ENCODE results near the gene ACADM.
"Not testable (repeated sequence)": the region's sequence is repeated elsewhere in the genome, so short reads cannot be mapped to it uniquely, and the experiment has no call there.

The ACADM gene

DNA sequence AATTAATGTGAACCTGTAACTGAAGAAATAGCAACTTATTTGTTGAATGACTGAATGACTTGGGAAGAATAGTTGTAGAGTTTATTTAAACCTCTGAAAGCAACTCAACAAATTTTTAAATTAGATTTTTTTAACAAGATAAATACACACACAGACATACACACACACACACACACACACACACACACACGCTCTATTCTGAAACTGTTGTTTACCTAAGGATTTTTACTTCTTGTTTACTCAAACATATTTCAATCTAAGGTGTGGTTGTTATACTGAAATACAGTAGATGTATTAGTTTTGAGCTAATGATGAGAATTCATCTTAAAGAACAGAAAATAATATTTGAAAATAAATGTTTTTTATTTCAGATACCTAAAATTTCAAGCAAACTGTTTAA, 11.5 kb downstream of the ACADM start:
- DNase-seq (ENCODE audit: low read depth in 2 of 2) = no peak

GRCh38 chr1:75742047-75742625, 17.6 kb downstream of the ACADM start:
- DNase-seq (ENCODE audit: low read depth in 2 of 2) = no peak

DNA sequence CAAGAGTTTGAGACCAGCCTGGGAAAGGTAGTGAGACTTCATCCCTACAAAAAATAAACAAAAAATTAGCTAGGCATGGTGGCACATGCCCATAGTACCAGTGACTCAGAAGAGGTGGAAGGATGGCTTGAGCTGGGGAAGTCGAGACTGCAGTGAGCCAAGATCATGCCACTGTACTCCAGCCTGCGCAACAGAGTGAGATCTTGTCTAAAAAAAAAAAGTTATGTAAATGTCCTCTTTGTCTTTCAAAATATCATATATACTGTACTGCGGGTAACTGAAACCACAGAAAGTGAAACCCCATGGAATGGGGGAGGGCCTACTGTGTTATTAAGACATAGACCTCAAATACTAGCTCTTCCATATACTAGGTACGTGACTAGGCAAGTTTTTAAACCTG, 20.8 kb downstream of the ACADM start:
- DNase-seq (ENCODE audit: low read depth in 2 of 2) = no peak

DNA sequence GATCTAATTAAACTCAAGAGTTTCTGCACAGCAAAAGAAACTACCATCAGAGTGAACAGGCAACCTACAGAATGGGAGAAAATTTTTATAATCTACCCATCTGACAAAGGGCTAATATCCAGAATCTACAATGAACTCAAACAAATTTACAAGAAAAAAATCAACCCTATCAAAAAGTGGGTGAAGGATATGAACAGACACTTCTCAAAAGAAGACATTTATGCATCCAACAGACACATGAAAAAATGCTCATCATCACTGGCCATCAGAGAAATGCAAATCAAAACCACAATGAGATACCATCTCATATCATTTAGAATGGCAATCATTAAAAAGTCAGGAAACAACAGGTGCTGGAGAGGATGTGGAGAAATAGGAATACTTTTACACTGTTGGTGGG, 32.7 kb downstream of the ACADM start:
- DNase-seq (ENCODE audit: low read depth in 2 of 2) = not testable (repeated sequence)

DNA sequence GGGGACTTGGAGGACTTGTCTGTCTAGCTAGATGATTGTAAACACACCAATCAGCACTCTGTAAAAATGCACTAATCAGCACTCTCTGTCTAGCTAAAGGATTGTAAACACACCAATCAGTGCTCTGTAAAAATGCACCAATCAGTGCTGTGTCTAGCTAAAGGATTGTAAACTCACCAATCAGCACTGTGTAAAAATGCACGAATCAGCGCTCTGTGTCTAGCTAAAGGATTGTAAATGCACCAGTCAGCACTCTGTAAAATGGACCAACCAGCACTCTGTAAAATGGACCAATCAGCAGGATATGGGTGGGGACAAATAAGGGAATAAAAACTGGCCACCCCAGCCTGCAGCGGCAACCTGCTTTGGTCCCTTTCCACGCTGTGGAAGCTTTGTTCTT, 34.0 kb downstream of the ACADM start:
- not testable (repeated sequence) for DNase-seq (ENCODE audit: low read depth in 2 of 2)

DNA sequence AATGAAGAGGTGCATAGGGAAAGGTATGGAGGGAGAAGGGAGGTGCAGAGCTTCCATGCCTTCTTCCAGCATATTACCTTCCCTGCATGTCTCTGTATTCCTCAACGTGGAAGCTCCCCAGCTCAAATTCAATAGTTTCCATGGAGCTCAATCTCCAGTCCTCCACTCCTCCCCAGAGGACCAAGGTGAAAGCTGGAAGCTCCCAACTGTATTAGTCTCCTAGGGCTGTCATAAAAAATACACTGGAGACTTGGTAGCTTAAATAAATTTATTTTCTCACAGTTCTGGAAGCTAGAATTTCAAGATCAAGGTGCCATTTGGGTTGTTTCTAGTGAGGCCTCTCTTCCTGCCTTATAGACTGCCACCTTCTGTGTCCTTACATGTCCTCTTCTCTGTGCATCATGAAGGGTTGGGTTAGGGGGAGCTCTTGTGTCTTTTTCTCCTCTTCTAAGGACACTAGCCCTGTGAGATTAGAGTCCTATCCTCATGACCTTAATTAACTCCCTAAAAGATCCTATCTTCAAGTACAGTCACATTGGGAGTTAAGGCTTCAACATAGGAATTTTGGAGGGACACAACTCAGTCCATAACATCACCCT, 39.6 kb downstream of the ACADM start:
- DNase-seq (ENCODE audit: low read depth in 2 of 2) = no peak

DNA sequence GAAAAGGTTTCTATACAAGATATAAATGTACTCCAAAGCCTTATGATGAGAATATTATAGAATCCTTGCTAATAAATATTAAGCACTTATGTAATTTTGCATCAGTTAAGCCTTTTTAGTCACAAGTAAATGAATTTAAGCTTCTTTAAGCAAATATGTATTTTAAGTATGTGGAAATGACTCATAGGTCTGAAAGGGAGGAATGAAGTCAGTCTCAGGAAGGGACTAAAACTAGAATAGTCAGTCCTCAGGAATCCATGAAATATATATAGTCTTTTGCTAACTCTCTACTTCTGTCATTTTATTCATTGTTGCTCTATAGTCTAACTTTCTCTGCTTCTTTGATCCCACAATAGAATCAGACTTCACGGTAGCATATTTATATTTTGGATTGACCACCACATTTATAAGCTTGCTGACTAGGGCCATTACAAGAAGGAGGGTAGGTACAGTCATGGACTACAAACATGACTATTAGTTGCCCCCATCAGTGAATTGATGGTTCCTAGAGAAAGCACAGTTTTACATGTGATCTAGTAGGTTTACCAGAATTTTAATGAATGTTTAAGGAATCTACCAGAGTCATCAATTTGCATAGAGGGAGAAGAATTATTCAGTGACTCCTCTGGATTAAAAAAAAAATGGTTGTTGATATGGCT, 41.3 kb downstream of the ACADM start:
- DNase-seq (ENCODE audit: low read depth in 2 of 2) = no peak

DNA sequence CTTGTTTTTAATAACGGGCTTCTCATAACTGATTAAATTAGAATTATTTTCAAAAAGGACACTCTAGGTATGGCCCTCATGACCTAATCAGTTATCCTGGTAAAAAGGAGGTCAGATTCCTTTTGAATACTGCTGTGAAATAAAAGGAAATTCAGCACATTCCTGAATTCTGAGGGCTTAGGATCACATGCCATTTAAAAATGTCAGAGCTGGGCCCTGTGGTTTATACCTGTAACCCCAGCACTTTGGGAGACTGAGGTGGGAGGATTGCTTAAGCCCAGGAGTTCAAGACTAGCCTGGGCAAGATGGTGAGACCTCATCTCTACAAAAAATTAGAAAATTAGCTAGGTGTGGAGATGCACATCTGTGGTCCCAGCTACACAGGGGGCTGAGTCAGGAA, 43.5 kb downstream of the ACADM start:
- no peak for DNase-seq (ENCODE audit: low read depth in 2 of 2)

- no peak for DNase-seq (ENCODE audit: low read depth in 2 of 2)
Measured at GRCh38 chr1:75770761-75771160, 46.3 kb downstream of the ACADM start.

- no peak for DNase-seq (ENCODE audit: low read depth in 2 of 2)
Measured at GRCh38 chr1:75771978-75772377, 47.5 kb downstream of the ACADM start.

DNA sequence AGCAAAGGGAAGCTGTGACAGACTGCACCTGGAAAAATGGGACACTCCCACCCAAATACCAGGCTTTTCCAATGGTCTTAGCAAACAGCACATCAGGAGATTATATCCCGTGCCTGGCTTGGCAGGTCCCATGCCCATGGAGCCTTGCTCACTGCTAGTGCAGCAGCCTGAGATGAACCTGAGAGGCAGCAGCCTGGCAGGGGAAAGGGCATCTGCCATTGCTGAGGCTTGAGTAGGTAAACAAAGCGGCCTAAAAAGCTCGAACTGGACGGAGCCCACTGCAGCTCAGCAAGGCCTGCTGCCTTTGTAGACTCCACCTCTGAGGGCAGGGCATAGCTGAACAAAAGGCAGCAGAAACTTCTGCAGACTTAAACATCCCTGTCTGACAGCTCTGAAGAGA, 53.3 kb downstream of the ACADM start:
- DNase-seq (ENCODE audit: low read depth in 2 of 2) = not testable (repeated sequence)

GRCh38 chr1:75778694-75779093, 54.2 kb downstream of the ACADM start:
- not testable (repeated sequence) for DNase-seq (ENCODE audit: low read depth in 2 of 2)

GRCh38 chr1:75780183-75780582, 55.7 kb downstream of the ACADM start:
- DNase-seq (ENCODE audit: low read depth in 2 of 2) = not testable (repeated sequence)

DNA sequence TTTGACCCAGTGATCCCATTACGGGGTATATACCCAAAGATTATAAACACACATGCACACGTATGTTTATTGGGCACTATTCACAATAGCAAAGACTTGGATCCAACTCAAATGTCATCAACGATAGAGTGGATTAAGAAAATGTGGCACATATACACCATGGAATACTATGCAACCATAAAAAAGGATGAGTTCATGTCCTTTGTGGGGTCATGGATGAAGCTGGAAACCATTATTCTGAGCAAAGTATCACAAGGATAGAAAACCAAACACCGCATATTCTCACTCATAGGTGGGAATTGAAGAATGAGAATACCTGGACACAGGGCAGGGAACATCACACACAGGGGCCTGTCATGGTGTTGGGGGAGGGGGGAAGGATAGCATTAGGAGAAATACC, 59.4 kb downstream of the ACADM start:
- not testable (repeated sequence) for DNase-seq (ENCODE audit: low read depth in 2 of 2)

DNA sequence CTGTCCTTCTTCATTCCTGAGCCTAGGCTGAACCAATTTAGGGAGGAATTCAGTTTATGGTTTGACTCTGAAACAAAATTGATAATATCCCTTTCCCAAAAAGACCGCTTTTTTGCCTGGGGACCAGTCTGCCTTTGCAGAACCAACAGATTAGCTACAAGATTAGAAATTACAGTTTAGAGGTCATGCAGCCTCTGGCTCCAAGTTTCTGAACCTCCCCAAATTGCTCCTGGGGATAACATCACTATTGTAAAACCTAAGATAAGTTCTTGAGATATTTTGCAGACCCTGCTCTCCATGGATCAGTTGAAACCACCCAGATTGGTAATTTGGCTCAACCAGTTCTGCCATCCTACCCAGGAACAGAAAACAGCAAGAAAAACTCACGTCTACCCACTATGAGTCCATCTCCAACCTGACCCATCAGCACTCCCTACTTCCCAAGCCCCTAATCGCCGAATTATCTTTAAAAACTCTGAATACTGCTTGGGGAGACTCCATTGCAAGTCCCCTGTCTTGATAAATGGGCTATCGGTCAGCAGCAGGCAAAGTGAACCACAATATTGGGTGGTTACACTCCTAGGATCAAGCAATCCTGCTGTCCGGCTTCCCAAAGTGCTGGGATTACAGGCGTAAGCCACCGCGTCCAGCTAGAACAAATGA, 60.9 kb downstream of the ACADM start:
- no peak for DNase-seq (ENCODE audit: low read depth in 2 of 2)

DNA sequence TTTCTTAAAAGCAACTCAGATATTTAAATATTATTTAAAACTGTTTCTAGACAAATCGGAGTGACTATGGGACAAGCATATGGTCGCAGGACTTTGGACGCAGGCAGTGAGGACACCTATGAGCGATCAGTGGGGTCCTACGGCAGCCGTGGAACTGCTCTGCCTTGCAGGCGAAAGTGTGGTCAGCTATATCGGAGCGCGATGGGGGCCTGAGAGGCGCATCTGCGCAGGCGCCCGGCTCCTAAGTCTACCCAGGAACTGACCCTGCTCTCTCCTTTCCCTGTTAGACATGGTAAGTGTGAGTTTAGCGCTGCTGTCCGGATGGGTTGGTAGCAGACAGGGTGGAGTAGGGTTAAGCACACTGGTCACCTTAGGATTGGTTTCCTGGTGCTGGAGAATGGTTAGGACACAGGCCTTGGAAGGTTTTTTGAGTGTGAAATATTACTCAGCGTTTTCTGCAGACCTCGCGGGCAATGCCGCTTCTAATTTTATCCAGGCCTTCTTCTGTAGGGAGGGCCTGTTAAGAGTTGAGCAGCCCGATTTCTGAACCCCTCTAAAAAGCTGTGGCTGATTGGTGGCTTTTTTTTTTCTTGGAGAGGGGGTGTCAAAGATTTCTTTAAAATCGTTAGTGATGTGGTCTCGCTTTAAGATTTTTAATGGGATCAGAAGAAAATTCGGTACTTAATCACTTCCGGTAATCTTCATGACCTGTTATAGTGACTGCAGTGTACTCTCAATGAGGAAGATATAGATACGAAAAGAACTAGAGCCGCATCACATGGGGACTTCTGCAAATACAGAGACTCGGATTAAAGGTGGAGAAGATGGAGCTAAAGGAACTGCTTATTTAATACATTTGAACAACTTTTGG, 61.7 kb downstream of the ACADM start, which contains the start of gene RABGGTB:
Gene RABGGTB, plus strand, starts transcription at position 274 of the 871 bp plus-strand sequence. Its CDS starts 16 bp downstream, at position 290.
- DNase-seq (ENCODE audit: low read depth in 2 of 2) = peak; percentile 88

DNA sequence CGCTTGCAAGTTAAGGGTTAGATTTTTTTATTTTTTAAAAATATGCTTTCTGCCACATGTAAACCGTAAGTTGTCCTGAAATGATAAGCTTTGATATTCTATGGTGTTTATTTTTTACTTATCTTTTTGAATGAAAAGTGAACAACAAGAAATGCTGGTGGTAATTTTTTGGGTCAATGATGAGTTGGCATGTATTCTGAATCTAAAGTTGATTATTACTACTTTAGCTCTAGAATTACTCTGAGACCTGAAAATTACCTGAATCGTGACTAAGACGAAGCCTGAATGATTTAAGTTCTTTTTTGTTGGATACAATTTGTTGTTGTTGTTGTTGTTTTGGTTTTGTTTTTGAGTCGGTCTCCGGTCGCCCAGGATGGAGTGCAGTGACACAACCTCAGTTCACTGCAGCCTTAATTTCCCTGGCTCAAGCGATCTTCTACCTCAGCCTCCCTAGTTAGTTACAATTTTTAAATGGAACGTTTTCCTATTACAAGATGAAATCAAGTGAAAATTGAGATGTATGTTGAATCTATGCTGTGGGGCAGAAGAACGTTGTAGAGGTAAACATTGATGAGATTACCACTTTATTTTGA, 62.5 kb downstream of the ACADM start:
- no peak for DNase-seq (ENCODE audit: low read depth in 2 of 2)

GRCh38 chr1:75787524-75787923, 63.0 kb downstream of the ACADM start:
- DNase-seq (ENCODE audit: low read depth in 2 of 2) = no peak

- no peak for DNase-seq (ENCODE audit: low read depth in 2 of 2)
Measured at GRCh38 chr1:75789988-75790387, 65.5 kb downstream of the ACADM start.

- DNase-seq (ENCODE audit: low read depth in 2 of 2) = no peak
Measured at GRCh38 chr1:75791022-75791421, 66.5 kb downstream of the ACADM start.

DNA sequence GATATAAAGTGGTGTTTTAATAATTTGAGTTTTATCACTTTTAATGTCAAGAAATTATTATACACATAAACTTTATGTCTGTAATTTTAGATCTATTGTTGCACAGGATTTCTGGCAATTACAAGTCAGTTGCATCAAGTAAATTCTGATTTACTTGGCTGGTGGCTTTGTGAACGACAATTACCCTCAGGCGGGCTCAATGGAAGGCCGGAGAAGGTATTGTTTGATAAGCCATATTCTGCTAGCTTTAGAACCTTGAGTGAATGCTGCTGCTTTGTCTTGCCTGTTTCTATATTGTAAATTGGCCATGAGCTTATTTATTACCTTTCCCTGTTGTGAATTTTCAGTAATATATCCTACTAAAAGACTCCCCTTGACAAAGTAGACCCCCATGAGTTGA, 67.6 kb downstream of the ACADM start:
- DNase-seq (ENCODE audit: low read depth in 2 of 2) = no peak

All from stimulated activated CD8-positive, alpha-beta memory T cell treated with anti-CD3 and anti-CD28 coated beads, Interleukin-7, amount 100 ng/mL, for 4 hours (primary cell).